ENCODE data around the gene ASCL4. TPM values are rescaled to one million over a fixed set of nuclear protein-coding genes. Genes with fewer than 3 reads are reported as not detected.

Gene ASCL4
- total and polyA plus RNA-seq, 2 experiments from 2014 or later, result not detected

GRCh38 chr12:107817250-107817649, 42.7 kb downstream of the ASCL4 start:
- Histone ChIP-seq H4K20me1 (replicated peaks; ENCODE audit: insufficient read depth) (no peaks in the 10 kb centered on the region), H3K4me2 (no peak overlapping the region), H3K4me1 (ENCODE audit: insufficient read depth) (no peaks in the 10 kb centered on the region), H3F3A (replicated peaks; ENCODE audit: low read depth) (no peaks in the 10 kb centered on the region), H3K9me2 (ENCODE audit: insufficient read depth) (0 out of 2 replicates have a peak, but pooled peaks cover 8% of the 10 kb centered on the region), H3K27ac (ENCODE audit: low read depth) (no peak overlapping the region), H2AFZ (no peak overlapping the region), H3K36me3 (ENCODE audit: insufficient read depth) (no peaks in the 10 kb centered on the region), H3K4me3 (no peak overlapping the region), H3K27me3 (ENCODE audit: insufficient read depth) (no peaks in the 10 kb centered on the region), H3K79me2 (replicated peaks; ENCODE audit: insufficient read depth) (no peaks in the 10 kb centered on the region)
- peaks cover 11% of the 10 kb centered on the region; the same call in 2 of the 3 replicates for H3K36me3 Mint-ChIP-seq (ENCODE audit: low read depth)
- ATAC-seq (no peak; the same call in 2 of the 3 replicates), DNase-seq (ENCODE audit: low spot score) (no peak)
- TF ChIP-seq EZH2 (IDR thresholded peaks at IDR 0.05; ENCODE audit: low read depth, unreplicated experiment), result no peak
- H3K27me3 Mint-ChIP-seq (ENCODE audit: insufficient read depth, low read depth, poor library complexity), result peaks cover 2% of the 10 kb centered on the region
- H3K4me3 Mint-ChIP-seq, result no peak overlapping the region
- no peak overlapping the region for H3K27ac Mint-ChIP-seq
- H3K4me1 Mint-ChIP-seq, result 0 out of 3 replicates have a peak, but pooled peaks cover 2% of the 10 kb centered on the region
- H3K9me3 Mint-ChIP-seq, result peaks cover 25% of the 10 kb centered on the region

- H3K9me2 ChIP-seq (ENCODE audit: insufficient read depth), result 0 out of 2 replicates have a peak, but pooled peaks cover 8% of the 10 kb centered on the region
- no peaks in the 10 kb centered on the region for H3K79me2 ChIP-seq (replicated peaks; ENCODE audit: insufficient read depth)
- no peak overlapping the region for H3K4me2 ChIP-seq
- no peaks in the 10 kb centered on the region for H3K36me3 ChIP-seq (ENCODE audit: insufficient read depth)
- no peak for TF ChIP-seq EZH2 (IDR thresholded peaks at IDR 0.05; ENCODE audit: low read depth, unreplicated experiment)
- TF ChIP-seq STAT1 (IDR thresholded peaks at IDR 0.05; ENCODE audit: unreplicated experiment), result no peak
- TF ChIP-seq JUNB (IDR thresholded peaks at IDR 0.05; ENCODE audit: unreplicated experiment), result no peak
- TF ChIP-seq ZNF462 (CRISPR knock-in tag; IDR thresholded peaks at IDR 0.05), result no peak
- TF ChIP-seq CREB1 (CRISPR knock-in tag; IDR thresholded peaks at IDR 0.05; ENCODE audit: low read depth), result no peak
- no peak for TF ChIP-seq EZH2phosphoT487 (IDR thresholded peaks at IDR 0.05; ENCODE audit: unreplicated experiment)
- no peak for TF ChIP-seq REST (IDR thresholded peaks at IDR 0.05; ENCODE audit: unreplicated experiment)
- no peak for TF ChIP-seq CTCF (conservative IDR thresholded peaks at IDR 0.05; ENCODE audit: low read depth in 2 of 2)
- DNase-seq (ENCODE audit: low spot score) (no peak), ATAC-seq (no peak)
- H3K27ac Mint-ChIP-seq, result no peak overlapping the region
- 0 out of 3 replicates have a peak, but pooled peaks cover 5% of the 10 kb centered on the region for H3K4me1 Mint-ChIP-seq
- no peak overlapping the region for H3K27ac ChIP-seq (ENCODE audit: low read depth)
- no peak overlapping the region for H2AFZ ChIP-seq
- H3K27me3 Mint-ChIP-seq (ENCODE audit: insufficient read depth, low read depth, poor library complexity), result peaks cover 6% of the 10 kb centered on the region
- H3F3A ChIP-seq (replicated peaks; ENCODE audit: low read depth), result no peaks in the 10 kb centered on the region
- no peaks in the 10 kb centered on the region for H4K20me1 ChIP-seq (replicated peaks; ENCODE audit: insufficient read depth)
- peaks cover 2% of the 10 kb centered on the region; the same call in 1 of the 2 replicates for H3K4me1 ChIP-seq (ENCODE audit: insufficient read depth)
- no peak overlapping the region for H3K4me3 Mint-ChIP-seq
- H3K4me3 ChIP-seq, result no peak overlapping the region
- peaks cover 26% of the 10 kb centered on the region for H3K9me3 Mint-ChIP-seq
- peaks cover 11% of the 10 kb centered on the region; the same call in 2 of the 3 replicates for H3K36me3 Mint-ChIP-seq (ENCODE audit: low read depth)
- H3K27me3 ChIP-seq (ENCODE audit: insufficient read depth), result no peaks in the 10 kb centered on the region
These were observed 44.5 kb downstream of the ASCL4 start for GRCh38 chr12:107818984-107819383.
